GM04504 (cell line): ENCODE data around the gene ZFPM1.

Experiments used
- DNase-seq: peaks from one replicate; pipeline ENCODE4 v3.0.0-alpha.2; 2012; ENCODE audit warnings: low read depth

Gene ZFPM1

GRCh38 chr16:88499836-88500251 is 46.8 kb downstream of the ZFPM1 start:
- no peak for DNase-seq

DNA sequence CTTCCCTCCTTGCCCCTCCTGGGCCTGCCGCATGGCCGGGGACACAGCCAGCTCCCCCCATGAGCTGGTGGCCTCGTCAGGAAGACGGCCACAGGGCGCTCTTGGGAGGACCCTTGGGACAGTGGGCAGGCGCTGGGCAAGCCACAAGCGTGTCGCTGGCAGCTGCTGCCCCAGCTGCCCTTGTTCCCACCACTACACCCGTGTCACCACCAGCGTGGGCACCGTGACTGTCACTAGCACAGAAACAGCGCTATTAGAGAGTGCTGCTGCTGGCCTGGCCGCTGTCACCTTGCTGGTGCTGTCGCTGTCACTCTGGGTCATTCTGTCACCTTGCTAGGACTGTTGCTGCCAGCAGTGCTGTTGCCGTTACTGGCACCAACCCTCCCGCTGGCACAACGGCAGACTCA is 47.2 kb downstream of the ZFPM1 start:
- DNase-seq = no peak

DNA sequence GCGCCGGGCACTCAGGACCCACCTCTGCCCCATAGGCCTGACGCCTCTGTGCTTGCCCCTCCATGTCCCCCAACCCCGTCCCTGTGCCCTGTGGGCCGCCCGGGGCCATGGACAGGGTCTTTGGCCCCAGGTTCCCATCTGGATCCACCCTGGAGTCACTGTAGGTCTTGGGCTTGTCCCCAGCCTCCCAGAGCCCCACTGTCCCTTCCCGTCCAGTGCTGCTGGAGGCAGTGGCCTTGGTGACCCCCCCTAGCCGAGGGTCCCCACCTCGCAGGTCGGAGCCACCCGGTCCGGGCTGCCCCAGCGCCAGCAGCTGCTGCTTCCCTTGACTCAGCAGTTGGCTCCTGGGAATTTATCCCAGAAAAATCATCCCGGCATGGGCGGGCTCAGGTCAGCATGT is 49.3 kb downstream of the ZFPM1 start:
- no peak for DNase-seq

- DNase-seq = no peak
These were observed 49.7 kb downstream of the ZFPM1 start for GRCh38 chr16:88502776-88503280.

DNA sequence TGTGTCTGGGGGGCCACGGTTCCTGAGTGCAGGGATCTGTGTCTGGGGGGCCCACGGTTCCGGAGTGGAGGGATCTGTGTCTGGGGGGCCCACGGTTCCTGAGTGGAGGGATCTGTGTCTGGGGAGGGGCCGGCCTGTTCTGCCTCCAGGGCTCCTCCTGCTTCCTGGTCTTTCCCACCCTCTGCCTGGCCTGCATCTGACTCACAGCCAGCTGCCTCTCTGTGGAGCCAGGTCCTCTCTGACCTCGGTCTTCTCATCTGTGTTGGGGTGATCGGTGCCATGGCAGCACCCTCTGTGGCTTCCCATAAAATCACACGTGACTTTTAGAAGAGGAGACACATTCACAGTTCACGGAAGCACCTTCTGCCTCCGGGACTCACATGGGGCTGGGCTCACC is 50.3 kb downstream of the ZFPM1 start:
- DNase-seq = no peak

- DNase-seq = no peak
These were observed 50.9 kb downstream of the ZFPM1 start for GRCh38 chr16:88503771-88504488.

DNA sequence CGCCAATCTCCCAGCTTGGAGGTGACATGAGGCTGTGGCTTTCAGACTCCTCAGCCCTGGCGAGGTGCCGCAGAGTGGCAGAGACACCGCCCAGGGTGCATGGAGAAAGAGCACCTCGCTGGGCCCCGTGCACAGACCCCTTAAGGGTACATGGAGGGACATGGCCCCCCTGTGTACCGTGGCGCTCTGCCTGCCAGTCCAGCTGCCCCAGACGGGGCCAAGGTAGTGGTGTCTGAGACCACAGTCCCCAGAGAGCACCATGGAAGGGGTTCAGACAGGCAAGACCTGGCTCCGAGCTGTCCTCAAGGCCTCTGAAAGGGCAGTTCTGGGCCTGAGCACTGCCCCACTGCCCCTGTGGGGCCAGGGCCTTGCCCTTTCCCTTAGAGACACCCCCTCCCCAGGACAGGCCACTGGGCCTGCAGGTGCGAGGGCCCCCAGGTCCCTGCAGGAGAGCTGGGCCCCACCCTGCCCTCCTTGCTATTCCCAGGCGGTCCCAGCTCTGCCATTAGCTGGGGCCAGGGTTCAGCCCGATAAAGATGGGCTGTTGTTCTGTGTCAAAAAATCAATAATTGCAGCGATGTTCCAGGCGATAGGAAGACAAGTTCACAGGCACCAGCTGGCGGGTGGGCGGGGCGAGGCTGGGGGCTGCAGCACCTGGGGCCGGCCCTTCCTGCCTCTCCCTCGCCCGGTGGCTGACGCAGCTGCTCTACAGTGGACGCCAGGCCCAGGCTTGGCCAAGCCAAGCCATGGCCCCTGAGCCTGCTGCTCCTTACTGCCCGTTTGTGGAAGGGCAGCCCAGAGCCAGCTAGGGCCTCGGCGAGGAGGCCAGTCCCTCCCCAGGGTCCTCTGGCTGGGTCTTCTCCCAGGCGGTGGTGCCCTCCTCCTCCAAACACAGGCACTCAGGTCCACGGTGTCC is 51.7 kb downstream of the ZFPM1 start:
- no peak for DNase-seq

DNA sequence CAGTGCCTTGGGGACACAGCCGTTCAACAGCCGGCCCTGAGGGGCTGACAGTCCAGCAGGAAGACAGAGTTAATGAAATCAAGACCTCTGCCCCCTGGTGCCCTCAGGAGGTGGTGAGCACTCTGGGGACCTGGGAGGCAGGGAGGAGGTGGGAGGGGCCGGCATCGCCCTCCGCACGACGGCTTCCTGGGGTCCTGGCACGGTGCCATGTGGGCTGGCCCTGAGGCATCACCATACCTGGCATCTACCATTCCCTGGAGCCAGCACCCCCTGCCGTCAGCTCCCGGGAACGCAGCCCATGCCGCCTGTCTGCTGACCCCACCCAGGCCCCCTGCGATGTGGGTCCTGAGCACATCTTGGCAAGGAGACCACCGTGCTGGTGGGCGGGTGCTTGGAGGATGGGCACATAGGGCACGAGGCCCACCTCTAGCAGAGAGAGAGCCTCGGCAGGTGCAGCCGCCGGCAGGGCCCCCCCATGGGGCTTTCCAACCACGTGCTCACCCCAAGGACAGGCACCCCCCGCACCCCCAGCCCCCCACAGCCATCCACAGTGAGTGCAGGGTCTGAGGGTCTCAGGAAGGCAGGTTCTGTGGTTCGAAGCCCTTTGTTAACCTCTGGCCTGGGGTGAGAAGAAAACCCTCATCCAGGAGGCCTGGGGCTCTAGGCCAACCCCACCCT is 52.5 kb downstream of the ZFPM1 start:
- DNase-seq = no peak

DNA sequence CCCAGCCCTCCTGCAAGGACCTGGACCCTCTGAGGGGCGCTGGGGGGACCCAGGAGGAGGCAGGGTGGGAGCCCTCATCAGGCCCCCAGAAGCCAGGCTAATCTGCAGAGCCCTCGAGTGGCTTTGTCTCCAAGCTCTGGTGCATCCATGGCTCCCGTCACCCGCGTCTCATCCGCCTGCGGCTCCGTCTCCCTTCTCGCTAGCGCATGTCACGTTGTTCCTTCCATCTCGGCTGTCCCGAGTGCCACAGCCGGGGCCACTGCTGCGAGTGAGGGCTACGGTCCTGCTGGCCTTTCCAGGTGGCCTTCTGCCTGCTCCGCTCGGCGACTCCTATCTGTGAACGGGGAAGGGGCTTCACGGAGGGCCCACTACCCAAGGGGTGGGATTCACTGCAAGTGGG is 53.6 kb downstream of the ZFPM1 start:
- no peak for DNase-seq

DNA sequence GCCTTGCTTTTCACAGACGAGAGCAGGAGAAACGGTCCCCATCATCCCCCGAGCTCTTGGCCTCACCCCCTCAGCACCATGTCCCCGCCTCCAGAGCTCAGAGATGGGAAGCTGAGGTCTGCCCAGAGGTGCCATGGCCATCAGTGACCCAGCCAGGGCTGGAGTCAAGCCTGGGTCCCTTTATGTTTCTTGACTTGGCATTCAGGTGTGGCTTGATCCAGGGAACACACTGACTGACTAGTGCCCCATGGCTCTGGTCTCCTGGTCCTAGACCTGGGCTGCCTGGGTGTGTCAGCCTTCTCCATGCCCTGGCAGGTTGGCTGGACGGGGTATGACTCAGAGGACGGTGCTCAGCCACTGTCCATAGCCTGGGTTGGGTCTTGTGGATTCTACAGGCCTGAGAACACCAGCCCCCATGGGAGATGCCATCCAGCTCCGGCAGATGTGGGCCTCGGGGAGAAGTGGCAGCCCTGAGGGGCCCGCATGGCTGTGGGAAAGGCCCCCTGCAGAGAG is 54.2 kb downstream of the ZFPM1 start:
- no peak for DNase-seq

GRCh38 chr16:88508376-88508867 is 55.3 kb downstream of the ZFPM1 start:
- DNase-seq = no peak

GRCh38 chr16:88508868-88509748 is 56.0 kb downstream of the ZFPM1 start:
- no peak for DNase-seq

DNA sequence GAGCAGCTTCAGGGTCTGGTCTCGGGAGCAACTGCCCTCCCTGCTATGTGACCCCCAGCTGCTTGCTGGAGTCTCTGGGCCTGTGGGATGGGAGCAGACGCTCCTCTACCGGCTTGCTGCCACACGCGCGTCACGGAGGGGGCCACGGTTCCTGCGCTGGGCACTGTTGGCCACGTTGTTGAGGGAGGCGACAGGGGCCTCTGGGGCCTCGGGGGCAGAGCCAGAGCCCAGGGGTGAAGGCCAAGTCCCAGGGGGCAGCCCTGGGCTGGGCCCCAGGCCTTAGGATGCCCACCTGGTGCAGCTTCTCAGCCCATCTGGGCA is 56.6 kb downstream of the ZFPM1 start:
- no peak for DNase-seq

DNA sequence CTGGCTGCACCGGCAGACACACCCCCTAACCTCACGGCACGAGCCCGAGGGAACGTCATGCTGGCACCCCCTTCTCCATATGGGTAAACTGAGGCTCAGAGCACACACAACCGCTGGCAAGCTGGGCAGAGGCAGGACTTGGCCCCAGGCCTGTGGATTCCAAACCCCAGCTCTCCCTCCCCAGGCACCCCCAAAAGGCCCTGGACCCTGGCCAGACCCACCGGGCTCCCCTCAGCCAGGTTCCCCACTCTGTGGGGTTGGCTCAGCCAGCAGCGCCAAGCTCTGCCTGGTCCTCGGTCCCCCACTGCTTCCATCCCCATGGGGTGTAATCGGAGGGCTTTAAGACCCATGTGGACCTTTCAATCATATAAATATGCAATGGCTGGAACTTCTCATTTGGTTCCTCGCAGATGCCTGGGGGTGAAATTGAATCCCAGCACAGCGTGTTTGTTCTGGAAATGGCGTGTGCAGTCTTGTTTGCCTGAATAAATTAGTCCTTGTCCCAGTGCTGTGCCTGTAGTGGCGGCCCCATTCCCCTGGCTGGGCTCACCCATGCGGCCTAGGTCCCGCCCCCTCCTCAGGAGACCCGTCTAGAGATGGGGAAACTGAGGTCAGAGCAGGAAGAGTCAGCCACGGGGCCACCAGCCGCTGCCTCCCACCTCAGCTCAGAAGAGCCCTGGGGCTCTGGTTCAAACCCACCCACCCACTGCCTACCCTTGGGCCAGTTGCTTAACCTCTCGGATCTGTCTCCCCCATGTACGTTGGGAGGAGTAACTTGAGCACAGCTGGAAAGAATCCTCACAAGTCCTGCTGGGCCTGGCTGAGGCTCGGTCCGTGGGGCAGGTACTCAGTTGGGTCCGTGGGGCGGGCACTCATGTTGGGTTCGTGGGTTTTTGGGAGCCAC is 57.3 kb downstream of the ZFPM1 start:
- no peak for DNase-seq

DNA sequence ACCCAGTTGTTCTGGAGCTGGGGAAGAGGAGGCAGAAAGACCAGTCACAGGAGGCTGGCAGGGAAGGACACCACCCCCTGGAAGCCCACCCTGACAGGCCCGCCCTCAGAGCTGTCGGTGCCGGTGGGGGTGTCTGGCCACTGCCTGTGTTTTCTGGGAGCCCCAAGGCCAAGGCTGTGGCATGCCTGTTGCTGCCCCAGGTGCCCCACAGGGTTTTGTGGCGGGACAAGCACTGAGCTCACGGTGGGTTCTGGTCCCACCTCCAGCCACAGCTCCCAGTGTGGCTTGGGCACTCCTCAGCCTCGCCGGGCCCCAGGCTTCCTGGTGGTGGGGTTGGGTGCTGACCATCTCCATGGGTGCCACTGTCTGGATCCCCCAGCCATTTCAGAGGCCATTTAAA is 58.0 kb downstream of the ZFPM1 start:
- no peak for DNase-seq

DNA sequence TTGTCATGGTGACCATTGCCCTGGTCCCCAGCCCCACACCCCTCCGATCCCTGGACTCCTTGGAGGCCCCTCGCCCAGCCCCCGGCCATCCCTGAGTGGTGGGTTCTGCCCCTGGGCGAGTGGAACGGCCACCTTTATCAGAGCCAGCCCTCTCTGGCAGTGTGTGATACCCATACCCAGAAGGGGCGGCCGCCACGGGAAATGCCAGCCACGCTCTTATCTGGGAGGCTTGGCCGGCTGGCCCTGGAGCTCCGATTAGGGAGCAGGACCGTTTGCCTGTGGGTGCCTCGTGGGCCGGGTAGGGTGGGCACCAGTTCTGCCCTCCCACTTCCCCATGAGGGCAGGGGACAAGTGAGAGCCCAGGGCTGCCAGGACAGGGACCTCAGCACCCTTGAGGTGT is 58.8 kb downstream of the ZFPM1 start:
- DNase-seq = no peak

GRCh38 chr16:88512728-88513696 is 59.9 kb downstream of the ZFPM1 start:
- no peak for DNase-seq

GRCh38 chr16:88514070-88514469 is 61.0 kb downstream of the ZFPM1 start:
- DNase-seq = no peak
